NCI-H146 treated with DMSO at 0.1 percent for 48 hours (cell line): ENCODE data around the gene TCAIM.
"Not testable (repeated sequence)": the region's sequence is repeated elsewhere in the genome, so short reads cannot be mapped to it uniquely, and the experiment has no call there.

ENCODE experiments used
- DNase-seq: peaks from one replicate; lab custom pipeline; 2025; ENCODE audit not compliant: unreplicated experiment; lab: John Stamatoyannopoulos, UW

TCAIM gene

GRCh38 chr3:44412365-44412764 lies 73.8 kb downstream of the TCAIM start:
- DNase-seq = no peak

GRCh38 chr3:44414517-44415090 lies 76.0 kb downstream of the TCAIM start:
- DNase-seq = no peak

- no peak for DNase-seq
These were observed 76.9 kb downstream of the TCAIM start for GRCh38 chr3:44415421-44415820.

DNA sequence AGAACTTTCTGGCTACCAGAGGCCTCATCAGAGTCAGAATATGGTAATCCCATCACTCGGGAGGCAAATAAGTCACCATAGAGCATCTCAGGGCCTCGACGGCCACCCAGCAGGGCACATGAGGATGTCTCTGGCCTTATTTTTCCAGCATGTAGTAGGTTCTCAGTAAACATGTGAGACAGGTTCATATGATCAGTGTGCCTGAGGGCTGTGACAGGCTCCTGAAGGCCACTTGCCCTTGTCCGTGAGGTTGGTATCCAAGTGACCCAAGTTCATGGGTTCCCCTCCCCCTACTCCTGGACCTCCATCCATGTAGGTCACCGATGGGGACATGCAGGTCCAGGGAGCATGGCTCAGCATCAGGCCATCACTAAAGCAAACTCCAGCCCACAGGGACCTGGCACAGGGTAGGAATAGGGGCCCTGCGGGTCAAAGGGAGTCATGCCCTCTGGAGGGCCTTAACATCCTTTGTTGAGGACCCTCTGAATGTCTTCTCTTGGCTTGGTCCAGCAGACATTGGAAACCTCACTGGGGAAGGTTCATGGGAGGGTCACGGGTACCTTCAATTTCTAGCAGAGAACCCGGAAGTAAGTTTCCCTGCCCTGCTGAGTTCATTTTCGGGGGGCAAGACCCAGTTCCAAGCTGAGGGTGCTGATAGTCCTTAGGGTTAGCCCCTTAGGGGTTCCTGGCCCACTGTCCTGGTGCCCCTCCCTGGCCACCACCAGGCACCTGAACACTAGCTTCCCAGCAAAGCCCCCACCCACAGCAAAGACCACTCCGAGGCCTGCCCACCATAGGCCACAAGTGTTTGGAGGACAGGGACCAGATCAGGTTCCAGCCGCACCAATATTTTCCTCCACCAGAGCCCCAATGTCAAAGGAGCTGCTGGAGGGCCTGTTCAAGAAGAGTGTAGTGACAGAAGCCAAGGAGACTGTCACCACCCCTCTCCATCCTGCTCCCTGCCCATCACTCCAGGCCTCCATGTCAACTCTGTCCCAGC lies 77.8 kb downstream of the TCAIM start:
- no peak for DNase-seq

GRCh38 chr3:44418118-44418517 lies 79.6 kb downstream of the TCAIM start:
- not testable (repeated sequence) for DNase-seq

GRCh38 chr3:44418549-44418948 lies 80.0 kb downstream of the TCAIM start:
- DNase-seq = no peak

GRCh38 chr3:44419116-44419922 lies 80.8 kb downstream of the TCAIM start:
- no peak for DNase-seq

GRCh38 chr3:44419923-44420650 lies 81.5 kb downstream of the TCAIM start:
- DNase-seq = no peak

GRCh38 chr3:44420676-44421075 lies 82.1 kb downstream of the TCAIM start:
- DNase-seq = no peak

- no peak for DNase-seq
These were observed 82.7 kb downstream of the TCAIM start for GRCh38 chr3:44421280-44421679.

DNA sequence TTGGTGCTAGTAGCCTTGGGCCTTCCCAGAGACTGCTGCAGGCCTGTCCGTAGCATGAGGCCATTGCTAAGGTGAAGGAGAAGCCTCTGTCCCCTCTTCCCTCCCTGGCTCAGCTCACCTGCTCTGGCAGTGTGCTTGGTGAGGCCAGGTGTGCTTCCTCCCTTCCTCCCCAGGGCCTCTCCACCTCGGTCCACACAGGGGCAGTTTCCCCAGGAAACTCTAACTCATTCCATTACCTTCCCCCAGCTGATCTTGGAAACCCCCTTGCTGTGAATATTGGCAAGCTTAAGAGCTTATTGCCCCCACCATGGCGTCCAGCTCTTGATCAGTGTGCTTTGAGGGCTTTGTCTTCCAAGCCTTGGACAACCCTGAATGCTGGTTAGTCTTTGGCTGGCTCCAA lies 86.2 kb downstream of the TCAIM start:
- no peak for DNase-seq

DNA sequence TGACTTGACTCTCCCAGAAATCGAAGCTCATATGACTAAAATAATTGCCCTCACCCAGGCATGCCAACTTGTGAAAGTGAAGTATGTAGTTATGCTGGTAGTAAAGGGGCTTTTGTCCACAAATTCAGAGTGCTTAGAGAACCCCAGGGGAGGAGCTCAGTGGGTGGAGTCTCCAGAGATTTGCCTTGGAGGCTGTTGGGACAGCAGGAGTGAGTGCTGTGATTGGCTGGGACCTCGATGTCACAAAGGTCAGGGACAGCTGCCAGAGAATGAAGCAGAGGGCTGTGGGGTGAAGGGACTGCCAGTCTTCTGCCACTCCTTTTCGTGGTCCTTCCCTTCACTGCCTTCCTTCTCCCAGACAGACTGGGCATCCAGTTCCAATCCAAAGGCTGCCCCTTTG lies 89.1 kb downstream of the TCAIM start:
- DNase-seq = no peak

GRCh38 chr3:44428910-44429309 lies 90.3 kb downstream of the TCAIM start:
- DNase-seq = no peak

DNA sequence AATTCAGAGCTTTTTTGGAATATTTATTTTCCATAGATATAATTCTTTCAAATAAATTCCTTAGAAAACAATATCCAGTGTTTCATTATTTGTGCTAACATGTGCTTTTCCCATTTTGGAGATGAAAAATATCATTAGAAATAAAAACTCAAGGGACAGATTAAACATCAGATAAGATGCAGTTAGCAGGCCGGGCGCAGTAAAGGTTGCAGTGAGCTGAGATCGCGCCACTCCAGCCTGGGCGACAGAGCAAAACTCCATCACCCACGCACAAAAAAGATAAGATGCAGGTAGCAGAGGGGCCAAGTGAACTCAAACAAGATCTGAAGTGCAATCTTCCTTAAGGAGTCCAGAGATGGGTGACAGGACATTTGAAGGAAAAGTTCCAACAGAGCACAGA lies 90.9 kb downstream of the TCAIM start:
- DNase-seq = no peak

DNA sequence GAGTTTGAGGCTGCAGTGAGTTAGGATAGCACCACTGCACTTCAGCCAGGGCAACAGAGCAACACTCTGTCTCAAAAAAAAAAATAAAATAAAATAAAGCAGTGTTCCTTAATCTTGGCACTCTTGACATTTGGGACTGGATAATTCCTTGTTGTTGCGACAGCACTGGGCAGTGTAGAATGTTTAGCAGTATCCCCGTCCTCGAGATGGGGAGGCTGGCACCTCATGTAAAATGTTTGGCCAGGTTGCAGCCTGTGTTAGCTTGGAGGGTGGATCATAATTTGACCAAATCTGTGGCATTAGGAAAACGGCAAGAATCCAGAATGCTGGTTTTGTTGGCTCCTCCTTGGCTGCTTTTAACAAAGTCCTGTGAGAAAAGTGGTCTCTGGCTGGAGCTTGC lies 91.9 kb downstream of the TCAIM start:
- no peak for DNase-seq

DNA sequence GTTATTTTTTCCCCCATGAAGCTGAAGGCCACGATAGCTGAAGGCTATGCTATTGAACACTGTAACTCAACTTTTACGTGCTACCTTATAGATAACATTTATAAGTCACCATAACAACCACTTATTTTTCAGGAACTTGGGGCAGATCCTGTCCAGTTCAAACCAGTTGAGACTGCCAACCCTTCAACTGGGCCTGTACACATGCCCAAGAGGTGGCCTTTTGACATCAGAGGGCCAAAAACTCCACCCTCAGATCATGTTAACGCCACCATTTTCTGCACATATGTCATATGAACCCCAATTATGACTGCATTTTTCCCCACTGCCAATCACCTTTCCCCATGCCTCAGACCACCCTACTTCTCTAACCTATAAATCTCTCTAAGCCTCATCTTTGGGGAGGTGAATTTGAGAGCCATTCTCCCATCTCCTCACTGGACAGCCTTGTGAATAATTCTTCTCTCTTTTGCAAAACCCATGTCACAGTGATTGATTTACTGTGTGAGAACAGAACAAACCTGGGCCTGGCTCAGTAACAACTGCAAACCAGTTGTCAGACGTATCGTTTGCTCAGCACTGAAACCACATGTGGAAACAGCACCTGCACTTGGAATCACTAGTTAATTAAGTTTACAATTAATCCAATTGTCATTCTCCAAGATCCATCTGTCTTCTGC lies 96.4 kb downstream of the TCAIM start:
- DNase-seq = no peak

GRCh38 chr3:44436181-44436580 lies 97.6 kb downstream of the TCAIM start:
- DNase-seq = no peak

GRCh38 chr3:44437800-44438199 lies 99.2 kb downstream of the TCAIM start:
- no peak for DNase-seq

DNA sequence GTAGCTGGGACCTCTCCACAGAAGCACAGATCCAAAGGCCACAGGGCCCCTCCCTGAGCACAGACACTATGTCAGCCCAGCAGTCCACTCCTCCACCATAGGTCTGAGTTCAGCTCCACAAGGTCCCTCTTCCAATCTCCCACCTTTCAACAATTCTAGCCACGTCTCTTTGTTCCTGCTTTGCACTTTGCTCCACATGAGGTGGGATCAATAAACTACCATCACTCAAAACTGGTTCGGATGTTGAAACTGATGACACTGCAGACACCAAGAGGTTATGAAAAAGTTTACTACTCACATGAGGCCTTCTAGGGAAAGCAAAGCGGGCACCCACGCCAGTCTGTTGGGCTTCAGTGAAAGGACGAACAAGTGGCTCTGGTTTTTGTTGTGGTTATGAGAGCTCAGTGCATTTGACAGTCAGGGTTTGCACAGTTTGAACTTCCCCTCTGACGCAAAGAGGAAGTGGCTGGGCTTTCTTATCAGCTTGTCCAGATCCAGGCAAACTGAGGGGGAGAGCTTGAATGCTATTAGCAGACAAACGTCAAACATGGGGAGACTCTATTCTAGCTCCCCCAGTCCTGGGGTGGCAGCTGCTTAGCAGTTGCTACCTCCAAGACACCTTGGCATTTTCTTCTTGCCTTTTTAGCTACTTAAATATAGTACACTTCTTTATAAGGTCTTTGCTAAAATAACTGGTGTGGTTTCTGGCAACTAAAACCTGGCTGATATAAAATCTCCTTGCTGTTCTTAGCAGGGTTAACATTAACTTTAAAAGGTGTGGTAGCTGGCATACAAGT lies 101.1 kb downstream of the TCAIM start:
- no peak for DNase-seq
